ENCODE results near the gene TKTL1. TPM values are rescaled to one million over a fixed set of nuclear protein-coding genes. Genes with fewer than 3 reads are reported as not detected.
"Not testable (repeated sequence)": the region's sequence is repeated elsewhere in the genome, so short reads cannot be mapped to it uniquely, and the experiment has no call there.

The TKTL1 gene
- total and polyA plus RNA-seq, 2 experiments from 2014 or later, result 0.52 TPM; not detected in 1

DNA sequence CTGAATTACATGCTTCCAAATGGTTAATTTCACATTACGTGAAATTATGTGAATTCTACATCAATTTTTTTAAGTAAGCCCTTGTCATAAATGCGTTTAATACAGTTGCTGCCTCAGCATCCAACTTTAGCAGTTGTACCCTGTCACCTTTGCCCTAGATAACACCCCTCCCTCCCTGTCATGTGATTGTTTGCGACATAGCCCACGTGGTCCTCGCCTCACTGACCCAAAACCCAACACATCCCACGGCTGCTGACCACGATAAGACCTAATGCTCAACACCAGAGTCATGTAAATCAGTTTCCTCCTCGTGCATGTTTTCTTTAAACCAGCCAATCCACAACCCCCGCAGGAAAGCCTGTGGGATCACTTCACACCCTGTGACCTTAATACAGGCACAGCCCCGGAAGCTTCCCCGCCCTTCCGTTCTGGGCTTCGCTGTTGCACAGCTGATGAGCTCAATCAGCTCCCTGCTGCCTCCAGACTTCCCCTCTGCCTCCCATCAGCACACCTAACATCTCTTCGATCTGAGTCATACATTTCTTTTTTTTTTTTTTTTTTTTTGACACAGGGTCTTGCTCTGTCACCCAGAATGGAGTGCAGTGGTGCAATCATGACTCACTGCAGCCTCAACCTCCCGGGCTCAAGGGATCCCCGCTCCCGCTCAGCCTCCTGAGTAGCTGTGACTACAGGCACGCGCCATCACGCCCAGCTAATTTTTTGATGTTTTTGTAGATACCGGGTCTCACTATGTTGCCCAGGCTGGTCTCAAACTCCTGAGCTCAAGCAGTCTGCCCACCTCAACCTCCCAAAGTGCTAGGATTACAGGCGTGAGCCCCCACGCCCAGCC, 10.9 kb upstream of the TKTL1 start:
- H3K27ac ChIP-seq; H3K79me2 ChIP-seq; H3K4me2 ChIP-seq; H3K36me3 ChIP-seq (replicated peaks; ENCODE audit: insufficient read depth, low read depth); H2AFZ ChIP-seq; H3K4me1 ChIP-seq (ENCODE audit: insufficient read depth); H3K9me2 ChIP-seq (replicated peaks; ENCODE audit: insufficient read depth); H3K4me3 ChIP-seq; DNase-seq (ENCODE audit: low spot score); H3K9me3 ChIP-seq (ENCODE audit: low read depth); H3K27me3 ChIP-seq; H4K20me1 ChIP-seq (ENCODE audit: insufficient read depth, poor library complexity, severe bottlenecking): not testable (repeated sequence)
- WGBS (ENCODE audit: low lambda C conversion rate, missing lambda C conversion rate), result no CpG with 5 or more reads among the region's 23 CpGs

DNA sequence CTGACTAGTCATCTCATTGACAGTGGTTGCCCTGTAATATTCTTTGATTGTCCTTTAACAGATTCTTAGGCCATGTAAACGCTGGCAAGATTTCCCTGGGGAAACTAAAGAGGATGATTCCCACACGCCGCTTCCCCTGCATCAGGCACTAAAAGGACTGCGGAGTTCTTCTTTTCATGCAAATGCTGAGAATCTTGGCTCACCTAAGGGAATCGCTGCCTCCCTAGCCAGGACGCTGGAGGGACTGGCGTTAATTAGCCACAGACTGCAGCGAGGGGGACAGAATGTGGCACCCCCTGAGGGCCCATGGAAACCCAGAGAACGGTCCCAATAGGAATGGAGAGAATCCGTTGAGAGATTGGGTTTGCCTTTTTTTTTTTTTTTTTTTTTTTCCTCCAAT, 9.2 kb upstream of the TKTL1 start:
- H3K9me2 ChIP-seq (replicated peaks; ENCODE audit: insufficient read depth); H3K27me3 ChIP-seq; H3K4me2 ChIP-seq; H3K9me3 ChIP-seq (ENCODE audit: low read depth); DNase-seq (ENCODE audit: low spot score); H4K20me1 ChIP-seq (ENCODE audit: insufficient read depth, poor library complexity, severe bottlenecking); H3K27ac ChIP-seq; H3K36me3 ChIP-seq (replicated peaks; ENCODE audit: insufficient read depth, low read depth); H2AFZ ChIP-seq; H3K79me2 ChIP-seq; H3K4me1 ChIP-seq (ENCODE audit: insufficient read depth); H3K4me3 ChIP-seq: not testable (repeated sequence)
- whole genome bisulfite sequencing (ENCODE audit: low lambda C conversion rate, missing lambda C conversion rate), result no CpG with 5 or more reads among the region's 10 CpGs

DNA sequence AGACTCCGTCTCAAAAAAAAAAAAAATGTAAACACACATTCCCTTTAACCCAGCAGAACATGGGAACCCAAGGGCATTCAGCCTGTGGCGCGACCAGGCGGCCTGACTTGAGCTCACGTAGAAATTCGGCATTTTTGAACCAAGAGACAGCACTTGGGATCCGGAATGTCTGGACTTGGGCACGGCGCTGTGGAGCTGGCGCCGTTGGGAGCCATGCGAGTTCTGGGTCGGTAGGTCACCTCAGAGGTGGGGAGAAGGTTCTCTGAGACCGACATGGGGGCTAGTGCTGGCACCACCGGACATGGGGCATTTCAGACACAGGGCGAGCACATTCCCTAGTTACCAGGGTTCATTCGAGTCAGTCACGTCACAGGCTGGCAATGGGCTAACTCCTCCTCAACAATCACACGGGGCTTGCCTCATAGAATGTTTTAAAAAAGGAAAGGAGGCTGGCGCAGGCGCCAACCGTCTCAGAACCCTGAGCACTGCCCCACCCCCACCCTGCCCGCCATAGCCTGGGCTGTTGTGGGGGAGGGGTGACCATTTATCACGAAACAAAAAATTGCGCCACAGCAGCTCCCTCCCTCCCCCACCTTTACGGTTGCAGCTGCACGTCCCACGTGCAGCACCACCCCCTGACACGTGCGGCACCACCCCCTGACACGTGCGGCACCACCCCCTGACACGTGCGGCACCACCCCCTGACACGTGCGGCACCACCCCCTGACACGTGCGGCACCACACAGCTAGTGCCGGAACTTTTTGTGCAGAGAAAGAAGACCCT, 612 bp upstream of the TKTL1 start, which contains the start of gene TEX28:
Gene TEX28, minus strand, starts transcription at position 334 of the 784 bp plus-strand sequence. CDS start 3,007 bp downstream, outside the sequence.
- no peak within 1 kb of the TSS for H2AFZ ChIP-seq
- no peaks in the 10 kb centered on the region for H3K9me3 ChIP-seq (ENCODE audit: low read depth)
- no peak within 1 kb of the TSS for H3K27ac ChIP-seq
- H3K27me3 ChIP-seq, result no peaks in the 10 kb centered on the region
- H3K9me2 ChIP-seq (replicated peaks; ENCODE audit: insufficient read depth), result no peaks in the 10 kb centered on the region
- no peaks in the 10 kb centered on the region for H3K36me3 ChIP-seq (replicated peaks; ENCODE audit: insufficient read depth, low read depth)
- H3K4me3 ChIP-seq, result no peak within 1 kb of the TSS
- no peaks in the 10 kb centered on the region for H3K4me1 ChIP-seq (ENCODE audit: insufficient read depth)
- no peaks in the 10 kb centered on the region for H3K79me2 ChIP-seq
- no peak within 1 kb of the TSS for H3K4me2 ChIP-seq
- no peak for DNase-seq (ENCODE audit: low spot score)
- TF ChIP-seq EZH2phosphoT487 (IDR thresholded peaks at IDR 0.05; ENCODE audit: low read depth, severe bottlenecking, unreplicated experiment) (no peak), EZH2 (IDR thresholded peaks at IDR 0.05; ENCODE audit: borderline replicate concordance) (no peak)
- TF ChIP-seq, protein P1, sequence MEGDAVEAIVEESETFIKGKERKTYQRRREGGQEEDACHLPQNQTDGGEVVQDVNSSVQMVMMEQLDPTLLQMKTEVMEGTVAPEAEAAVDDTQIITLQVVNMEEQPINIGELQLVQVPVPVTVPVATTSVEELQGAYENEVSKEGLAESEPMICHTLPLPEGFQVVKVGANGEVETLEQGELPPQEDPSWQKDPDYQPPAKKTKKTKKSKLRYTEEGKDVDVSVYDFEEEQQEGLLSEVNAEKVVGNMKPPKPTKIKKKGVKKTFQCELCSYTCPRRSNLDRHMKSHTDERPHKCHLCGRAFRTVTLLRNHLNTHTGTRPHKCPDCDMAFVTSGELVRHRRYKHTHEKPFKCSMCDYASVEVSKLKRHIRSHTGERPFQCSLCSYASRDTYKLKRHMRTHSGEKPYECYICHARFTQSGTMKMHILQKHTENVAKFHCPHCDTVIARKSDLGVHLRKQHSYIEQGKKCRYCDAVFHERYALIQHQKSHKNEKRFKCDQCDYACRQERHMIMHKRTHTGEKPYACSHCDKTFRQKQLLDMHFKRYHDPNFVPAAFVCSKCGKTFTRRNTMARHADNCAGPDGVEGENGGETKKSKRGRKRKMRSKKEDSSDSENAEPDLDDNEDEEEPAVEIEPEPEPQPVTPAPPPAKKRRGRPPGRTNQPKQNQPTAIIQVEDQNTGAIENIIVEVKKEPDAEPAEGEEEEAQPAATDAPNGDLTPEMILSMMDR (IDR thresholded peaks at IDR 0.05; ENCODE audit: poor library complexity), result no peak
- no peaks in the 10 kb centered on the region for H4K20me1 ChIP-seq (ENCODE audit: insufficient read depth, poor library complexity, severe bottlenecking)
- WGBS (ENCODE audit: low lambda C conversion rate, missing lambda C conversion rate), result 92% methylated on average over 26 of the region's 39 CpGs

DNA sequence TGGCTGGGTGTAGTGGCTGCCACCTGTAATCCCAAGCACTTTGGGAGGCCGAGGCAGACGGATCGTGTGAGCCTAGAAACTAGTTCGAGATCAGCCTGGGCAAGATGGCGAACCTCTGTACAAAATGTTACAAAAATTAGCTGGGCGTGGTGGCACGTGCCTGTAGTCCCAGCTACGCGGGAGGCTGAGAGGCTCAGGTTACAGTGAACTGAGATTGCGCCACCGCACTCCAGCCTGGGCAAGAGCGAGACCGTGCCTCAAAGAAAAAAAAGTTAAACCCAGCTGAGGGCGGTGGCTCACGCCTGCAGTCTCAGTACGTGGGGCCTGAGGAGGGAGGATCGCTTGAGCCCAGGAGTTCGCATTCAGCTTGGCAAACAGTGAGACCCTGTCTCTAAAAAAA, 1.1 kb downstream of the TKTL1 start:
- Histone ChIP-seq H3K4me3 (no peak overlapping the region), H3K4me2 (no peak overlapping the region), H3K27me3 (no peaks in the 10 kb centered on the region), H2AFZ (no peak overlapping the region), H3K27ac (no peak overlapping the region), H3K9me2 (replicated peaks; ENCODE audit: insufficient read depth) (no peaks in the 10 kb centered on the region), H3K79me2 (no peaks in the 10 kb centered on the region), H3K9me3 (ENCODE audit: low read depth) (no peaks in the 10 kb centered on the region), H3K4me1 (ENCODE audit: insufficient read depth) (no peaks in the 10 kb centered on the region), H3K36me3 (replicated peaks; ENCODE audit: insufficient read depth, low read depth) (no peaks in the 10 kb centered on the region), H4K20me1 (ENCODE audit: insufficient read depth, poor library complexity, severe bottlenecking) (no peaks in the 10 kb centered on the region)
- no peak for DNase-seq (ENCODE audit: low spot score)
- 93% methylated on average over 18 of the region's 18 CpGs for WGBS (ENCODE audit: low lambda C conversion rate, missing lambda C conversion rate)
- no peak for TF ChIP-seq EZH2 (IDR thresholded peaks at IDR 0.05; ENCODE audit: borderline replicate concordance)
- TF ChIP-seq, protein P1 (IDR thresholded peaks at IDR 0.05; ENCODE audit: poor library complexity), result no peak
